HG03460 (cell line): ENCODE results near the gene PTPN14.

Experiments used
- ATAC-seq: cut with Tn5 transposase; IDR thresholded peaks from one replicate; pipeline ENCODE4 v1.9.1; 2021; ENCODE audit not compliant: unreplicated experiment

The PTPN14 gene

DNA sequence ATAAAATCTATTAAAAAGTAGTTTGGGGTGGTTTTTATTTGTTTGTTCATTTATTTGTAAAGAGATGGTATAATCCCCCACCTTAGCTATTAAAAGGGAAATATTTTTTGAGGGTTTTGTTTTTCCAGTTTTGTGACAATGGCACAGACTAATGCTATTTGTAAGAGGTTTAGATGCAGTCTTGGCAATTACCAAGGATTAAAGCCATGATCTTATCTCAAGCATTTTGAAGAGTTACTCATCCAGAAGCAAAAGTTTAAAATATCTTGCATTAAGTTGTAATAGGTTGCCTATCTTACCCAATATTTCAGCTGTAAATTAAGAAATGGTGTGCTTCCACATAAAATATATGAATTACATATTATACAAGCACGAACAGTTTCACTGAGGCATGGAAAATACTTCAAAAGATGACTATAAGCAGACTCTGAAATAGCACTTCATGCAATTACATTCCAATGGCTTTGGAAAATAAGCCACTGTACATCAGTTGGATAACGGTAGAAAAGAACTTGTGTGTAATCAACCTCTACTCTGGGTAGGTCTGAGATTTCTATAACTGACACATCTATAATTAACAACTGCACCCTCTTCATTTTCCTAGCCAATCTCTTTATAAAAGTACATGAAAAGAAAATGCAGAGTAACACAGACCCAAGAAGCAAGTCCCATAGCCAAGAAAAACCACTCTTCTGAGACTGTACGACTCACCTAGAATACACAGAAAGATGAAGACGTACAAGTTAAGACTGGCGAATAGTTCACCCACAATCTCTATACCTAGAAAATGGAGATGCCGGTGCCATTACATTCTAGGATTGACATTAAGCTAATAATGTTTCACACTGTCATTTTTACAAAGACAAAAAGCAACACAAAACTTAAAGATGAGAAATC lies 95.2 kb downstream of the PTPN14 start:
- no peak for ATAC-seq

DNA sequence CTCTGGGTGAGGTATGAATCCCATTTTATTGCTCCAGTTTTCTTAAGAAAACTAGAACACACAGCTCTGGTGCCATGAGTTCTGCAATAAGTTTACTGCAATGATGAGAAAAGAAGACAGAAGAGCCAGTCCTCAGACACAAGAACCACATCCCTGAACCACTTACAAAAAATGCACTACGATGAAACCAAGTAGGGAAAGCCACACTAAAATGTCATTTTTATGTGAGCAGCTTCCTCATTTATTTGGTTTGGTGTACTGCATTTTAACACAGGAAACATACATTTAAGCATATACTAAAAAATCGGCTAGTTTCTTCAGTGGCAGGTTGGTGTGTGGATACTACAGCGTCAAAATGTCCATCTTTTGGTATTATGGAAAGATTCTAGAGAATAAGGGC lies 95.9 kb downstream of the PTPN14 start:
- no peak for ATAC-seq

DNA sequence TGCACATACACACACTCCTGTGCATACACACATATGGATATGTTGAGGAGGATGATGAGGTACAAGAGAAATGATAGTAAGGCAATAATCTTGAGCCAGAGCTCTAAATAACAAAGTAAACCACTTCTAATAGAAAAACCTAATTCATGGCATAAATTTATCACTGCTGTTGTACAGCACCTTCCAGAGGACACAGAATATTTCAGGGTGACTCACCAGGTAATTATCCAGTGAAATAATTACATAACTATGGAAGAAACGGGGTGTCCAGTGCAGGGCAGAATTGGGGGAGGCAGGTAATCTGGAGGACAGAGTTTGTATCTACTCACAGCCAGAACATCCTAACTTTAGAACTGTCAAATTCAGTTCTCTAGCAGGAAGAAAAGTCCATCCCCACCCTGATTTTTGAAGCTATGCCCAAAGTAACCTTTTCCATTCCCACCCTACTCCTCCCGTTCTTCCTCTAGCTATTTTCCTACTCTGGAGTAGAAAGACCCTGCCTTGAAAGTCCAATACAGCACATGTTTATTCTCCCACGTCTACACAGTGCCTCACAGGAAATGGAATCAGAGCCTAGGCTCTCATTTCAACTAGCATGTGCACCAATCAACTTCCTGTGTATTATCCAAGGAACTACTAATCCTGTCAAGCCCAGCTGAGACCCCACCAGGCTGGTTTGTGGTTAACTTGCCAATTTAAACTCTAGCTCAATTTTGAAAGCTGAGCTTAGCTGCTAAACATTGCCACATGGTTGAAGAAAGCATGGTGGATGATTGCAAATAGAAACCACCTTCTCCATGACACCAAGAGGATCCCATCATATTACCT lies 96.6 kb downstream of the PTPN14 start:
- no peak for ATAC-seq

DNA sequence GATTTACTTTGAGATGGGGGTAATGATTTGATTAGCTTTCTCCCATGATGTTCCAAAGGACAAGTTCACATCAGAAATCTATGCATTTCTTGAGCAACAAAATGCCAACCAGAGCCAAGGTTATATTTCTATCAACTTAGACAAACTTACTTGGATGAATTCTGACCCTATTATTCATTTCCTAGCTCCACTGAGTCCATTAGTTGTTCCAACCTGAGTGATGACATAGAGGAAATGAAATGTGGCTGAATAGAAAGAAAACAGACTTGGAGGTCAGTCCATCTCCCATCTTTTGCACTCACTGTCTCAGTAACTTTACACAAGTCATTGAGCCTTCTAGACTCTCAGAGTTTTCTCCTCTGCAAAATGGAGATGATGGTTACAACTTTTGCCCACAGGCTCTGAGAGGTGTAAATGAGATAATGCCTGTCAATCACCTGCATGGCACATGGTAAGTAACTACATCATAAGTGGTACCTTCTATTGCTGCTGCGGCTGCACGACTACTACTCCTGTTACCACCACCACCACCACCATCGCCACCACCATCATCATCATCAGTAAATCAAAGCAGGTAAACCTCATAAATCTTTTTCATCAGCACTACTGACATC lies 98.2 kb downstream of the PTPN14 start:
- no peak for ATAC-seq

DNA sequence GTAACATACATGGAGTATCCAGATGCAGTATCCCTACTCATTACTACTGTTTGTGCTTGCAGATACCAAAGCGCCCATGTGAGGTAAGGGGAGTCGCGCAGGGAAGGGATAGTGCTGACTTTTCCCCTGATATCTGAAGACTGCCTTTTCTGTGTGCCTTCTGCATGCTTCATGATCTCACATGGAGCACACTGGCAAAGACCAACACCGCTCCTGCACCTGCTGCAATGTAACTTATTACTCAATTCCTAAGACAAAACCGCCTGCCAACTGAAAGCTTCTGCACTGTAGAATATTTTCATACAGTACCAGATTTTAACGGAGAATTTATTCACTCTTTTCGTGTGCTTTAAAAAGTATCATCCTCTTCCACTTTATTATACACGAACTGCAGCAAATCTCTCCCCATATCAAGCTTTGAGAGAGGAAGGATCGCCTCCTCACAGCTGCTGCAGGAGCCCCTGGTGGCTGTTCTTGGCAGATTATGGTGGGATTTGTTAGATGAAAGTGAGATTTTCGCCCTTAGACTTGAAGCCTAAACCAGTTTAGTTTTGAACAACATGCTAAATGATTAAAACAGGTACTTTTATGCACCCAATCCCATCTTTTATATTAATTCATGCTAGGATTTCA lies 99.1 kb downstream of the PTPN14 start:
- ATAC-seq = no peak

DNA sequence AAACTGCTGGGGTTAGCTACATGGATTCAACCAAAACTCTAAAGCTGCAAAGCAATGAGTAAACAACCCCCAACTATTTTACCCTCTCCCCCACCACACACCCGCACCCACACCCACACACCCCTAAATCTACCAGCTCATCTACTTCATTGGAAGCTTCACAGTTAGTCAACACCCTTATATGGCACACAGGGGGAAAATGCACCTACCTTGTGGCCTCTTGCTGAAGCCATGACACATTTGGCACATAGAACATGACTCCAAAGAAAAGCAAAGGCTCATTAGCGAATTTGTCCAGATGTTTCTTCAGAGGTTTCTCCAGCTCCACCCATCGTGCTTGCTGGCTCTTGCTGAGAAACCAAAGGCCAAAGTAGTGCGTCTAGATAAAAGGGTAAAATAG lies 99.8 kb downstream of the PTPN14 start:
- no peak for ATAC-seq

DNA sequence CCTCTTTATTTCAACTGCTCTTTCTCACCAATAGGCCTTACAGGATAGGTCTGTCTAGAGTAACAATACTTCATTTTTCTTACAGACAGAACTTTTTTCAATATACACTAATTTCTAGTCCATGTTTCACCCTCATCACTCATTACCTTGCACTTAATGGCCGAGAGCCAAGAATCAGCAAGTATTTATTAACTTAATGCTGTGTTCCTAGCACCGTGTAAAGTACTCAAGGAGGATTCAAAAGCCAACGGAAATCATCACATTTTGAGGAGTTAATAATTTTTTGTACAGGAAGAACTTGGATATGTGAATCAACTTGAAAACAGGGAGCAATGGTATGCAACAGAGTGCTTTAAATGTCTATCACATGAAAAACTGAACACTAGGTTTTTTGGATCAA lies 102.0 kb downstream of the PTPN14 start:
- ATAC-seq = no peak

DNA sequence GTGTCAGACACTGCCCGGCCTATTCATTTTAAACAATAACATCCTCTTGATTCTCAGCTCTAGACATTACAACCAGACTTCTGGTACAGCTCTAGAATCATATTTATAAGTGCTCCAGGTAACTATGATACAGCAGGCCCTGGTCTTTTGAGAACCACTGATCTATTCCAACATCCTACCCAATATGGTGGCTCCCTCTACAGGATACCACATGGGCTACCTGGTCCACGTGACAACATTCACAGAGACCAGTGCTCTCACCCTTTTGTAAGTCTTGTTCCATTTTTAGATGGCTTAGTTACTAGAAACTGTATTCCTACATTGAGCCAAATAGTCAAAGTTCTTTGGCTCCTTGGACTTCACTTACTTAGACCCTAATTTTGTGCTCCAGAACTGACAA lies 102.9 kb downstream of the PTPN14 start:
- ATAC-seq = no peak

DNA sequence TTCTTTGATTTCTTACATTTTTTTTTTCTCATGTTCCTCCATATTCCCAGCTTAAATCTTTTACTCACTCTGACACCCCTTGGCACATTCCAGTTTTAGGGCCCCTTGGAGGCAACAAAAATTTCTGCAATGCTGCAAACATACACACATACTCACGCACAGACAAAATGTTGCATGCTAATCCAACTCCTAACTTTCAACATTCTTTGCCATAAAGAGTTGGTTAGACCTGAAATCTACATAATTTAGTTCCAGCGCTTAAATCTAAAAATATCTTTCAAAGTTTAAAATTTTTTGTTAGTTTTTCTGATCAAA lies 103.9 kb downstream of the PTPN14 start:
- ATAC-seq = no peak

DNA sequence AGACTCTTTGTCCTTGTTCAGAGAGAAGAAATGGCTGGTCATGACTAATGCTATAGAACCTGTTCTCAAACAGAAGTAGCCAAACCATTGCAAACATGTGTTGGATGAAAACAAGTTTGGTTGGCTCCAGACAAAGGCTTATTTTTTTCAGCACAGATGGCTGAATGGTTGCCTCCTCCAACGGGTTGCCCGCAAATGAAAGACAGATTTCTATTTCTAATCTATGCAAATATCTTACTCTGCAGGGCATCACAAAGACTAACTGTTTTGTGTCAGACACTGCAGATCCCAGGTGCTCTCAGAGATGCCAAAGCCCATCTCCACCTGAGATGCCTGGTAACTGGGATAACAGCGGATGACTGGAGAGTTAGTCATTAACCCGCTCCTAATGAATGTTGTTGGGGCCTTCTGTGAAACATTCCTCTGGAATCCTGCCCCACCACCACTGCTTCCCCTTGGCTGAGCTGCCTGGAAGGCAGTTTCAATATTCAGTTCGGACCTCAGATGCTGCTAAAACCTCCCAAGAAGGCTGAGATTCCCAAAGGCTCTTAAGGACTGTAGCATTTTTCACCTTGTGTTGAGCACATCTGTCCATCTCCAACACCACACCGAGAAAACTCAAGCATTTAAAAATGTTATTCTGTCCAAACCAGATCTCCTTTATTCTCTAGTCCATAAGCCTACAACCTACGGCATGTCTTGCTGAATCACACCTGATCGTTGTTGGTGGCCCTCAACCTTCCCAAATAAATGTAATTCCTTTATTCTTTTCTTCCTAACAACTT lies 104.4 kb downstream of the PTPN14 start:
- ATAC-seq = peak; percentile 55

DNA sequence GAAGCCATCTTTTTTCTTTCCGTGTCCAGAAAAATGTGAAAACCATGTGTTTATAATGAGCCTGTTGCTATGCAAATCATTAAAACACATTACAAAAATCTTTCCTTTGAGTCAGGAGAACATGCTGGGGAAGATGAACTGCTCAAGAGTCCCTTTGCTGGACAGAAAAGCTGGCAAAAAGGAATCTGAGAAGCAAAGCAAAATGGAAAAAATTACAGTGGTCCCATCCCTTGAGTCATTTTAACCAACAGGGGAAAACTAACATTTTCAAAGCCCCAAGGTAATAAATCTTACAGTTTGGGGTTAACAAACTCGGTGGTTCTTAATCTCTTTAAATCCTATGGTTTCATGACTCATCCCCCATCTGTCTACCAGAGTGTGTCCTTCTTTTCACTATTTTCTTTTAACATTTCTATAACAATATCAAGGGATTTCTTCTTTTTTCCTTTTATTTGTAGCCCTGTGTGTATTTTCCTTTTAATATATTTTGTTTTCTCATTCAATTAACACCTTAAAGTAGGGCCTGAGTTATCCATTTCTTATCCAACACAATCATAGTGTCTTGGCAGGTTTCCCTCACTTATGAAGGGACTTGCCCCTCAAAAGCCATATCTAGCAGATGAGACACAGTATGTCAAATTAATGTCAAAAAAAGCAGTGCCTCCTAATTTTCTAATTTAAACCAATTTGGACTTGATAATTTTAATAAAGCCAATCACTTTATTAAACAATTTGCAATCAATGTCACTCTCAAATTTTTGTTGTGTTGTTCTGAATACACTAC lies 105.4 kb downstream of the PTPN14 start:
- ATAC-seq = no peak

DNA sequence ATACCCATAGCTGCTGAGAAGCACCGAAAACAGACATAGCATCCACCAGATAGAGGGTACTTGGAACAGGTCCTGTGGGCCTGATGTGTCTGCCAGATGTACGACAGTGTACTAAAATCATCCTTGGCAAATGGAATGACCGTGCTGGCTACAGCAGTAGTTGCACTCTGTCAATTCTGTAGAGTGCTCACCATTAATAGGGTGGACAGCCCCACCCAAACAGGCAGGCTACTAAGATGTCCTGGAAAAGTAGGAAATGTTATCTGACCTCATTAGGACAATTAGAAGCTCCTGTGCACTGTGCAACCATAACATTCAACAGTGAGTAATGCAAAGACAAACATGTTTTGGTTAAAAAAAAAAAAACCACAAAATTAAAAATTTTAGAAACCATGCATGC lies 106.2 kb downstream of the PTPN14 start:
- ATAC-seq = no peak

DNA sequence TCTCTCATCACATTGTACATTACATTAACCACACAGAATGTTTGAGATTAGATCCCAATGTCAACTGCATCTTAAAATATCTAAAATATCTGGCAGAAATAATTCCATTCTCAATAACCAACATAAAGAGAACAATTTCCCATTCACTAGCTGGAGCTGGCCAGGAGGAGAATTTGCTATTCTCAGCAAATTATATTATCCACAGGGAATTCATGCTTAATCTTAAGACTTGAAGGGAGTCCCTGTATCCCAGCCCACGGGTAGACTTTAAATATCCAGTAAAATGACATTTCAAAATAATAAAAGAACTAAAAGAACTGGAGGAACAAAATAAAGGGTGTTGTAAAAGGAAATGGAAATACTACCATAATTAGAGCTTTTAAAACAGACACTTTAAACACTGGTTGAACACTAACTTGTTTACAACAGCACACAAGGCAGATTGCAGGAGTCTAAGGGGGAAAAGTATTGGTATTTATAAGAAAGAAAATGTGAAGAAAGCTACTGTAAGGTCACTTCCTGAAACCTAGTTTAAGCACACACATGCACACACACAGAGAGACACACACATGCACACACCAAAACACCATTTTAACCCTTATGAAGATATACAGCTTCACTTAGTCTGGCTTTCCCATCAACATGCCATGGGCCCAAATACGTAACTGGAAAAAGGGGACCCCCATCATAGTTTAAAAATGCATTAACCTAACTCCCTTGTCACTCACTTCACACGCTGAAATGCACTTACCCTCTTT lies 107.0 kb downstream of the PTPN14 start:
- ATAC-seq = no peak

DNA sequence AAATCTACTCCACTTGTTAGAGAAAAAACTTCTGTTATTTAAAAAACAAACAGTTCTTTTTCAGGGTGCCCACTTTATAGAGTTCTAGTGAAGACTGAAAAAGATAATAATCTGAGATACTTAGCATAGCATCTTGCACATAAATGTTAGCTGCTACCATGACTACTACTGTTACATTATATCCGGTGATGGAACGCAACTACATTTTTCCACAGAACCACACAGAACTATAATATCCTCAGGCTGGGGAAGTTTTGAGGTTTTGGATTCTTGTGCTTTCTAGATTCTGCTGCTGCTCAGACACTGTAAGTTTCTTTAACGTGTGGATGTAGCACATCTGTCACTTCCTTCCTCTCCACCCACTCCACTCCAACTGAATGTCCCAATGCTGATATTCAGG lies 110.3 kb downstream of the PTPN14 start:
- no peak for ATAC-seq

DNA sequence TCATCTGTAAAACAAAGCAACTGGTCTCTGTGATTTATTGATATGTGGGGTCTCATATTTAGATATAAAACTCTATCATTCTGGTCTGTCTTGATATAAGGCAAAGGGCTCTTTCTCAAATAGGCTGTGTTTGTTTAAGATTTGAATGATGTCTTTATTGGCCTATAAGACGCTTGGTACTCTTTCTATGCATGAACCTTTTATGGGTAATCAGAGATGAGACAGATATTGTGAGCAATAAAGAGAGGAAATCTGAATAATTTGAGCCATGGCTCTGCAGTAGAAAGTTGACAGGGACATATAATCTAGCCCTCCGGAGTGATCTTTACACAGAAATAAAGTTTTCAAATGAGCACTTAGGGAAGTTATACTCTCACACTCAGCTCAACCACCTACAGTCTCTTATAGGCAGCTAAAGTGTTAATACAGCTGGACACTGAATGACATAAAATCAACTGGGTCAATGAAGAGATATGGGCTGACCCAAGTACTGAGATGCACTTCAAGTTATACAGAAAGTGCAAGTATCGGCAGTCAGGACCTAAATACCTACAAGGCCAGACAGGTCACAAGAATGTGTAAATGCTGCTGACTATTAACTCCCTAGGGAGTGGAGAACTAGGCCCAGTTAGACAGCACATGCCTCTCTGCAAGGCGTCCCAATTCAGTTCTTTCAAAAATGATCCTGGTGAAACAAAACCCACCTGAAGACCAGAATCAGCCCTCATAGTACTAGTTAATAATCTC lies 111.0 kb downstream of the PTPN14 start:
- no peak for ATAC-seq

DNA sequence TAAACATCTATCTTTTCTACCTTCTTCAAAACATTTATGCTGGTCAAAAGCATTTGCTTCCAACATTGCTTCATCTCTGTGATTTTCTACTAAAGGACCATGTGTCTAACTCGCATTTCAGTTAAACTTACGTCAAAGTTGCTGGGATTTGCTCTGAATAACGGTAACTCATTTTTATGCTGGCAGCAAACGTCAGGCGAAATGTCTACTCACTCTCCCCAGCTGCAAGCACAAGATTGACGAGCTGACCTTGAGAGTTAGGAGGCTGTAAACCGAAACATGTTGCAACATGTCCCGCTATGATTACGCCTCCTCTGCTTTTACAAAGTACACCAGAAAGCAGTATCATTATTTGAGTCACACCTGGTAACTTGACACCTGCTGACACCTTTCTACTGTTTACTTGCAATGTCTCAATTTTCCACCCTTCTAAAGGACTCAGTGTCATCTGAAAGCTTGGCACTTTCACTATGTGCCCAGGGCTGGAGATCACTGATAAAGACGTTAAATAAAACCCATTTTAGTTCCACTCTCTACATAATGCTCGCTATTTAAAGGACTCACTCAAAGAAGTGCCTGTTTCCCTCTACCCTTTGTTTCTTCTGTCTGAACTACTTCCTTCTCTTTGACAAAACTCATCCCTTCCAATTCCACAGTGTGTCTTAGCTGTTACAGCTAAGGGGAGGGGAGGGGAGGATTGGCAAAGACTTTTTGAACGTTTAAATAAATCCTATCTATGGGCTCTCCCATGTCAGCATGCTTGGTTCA lies 111.9 kb downstream of the PTPN14 start:
- ATAC-seq = peak; percentile 86

DNA sequence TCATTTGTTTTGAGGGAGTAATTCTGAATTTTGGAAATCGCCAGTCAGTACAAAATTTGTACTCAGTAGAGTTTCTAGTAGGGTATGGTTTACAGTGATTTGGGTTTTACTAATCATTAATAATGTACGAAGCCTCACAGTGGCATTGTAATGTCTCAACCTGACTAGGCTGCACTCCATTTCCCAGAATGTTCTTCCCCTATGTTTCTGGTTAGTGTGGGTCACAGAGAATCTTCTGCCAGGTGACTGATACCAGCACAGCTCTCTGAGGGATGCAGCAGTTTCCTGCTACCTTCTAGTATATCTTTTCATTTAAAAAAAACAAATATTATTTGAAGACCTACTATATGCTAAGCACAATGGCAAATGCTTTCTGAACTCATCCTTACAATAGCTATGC lies 112.9 kb downstream of the PTPN14 start:
- ATAC-seq = no peak

DNA sequence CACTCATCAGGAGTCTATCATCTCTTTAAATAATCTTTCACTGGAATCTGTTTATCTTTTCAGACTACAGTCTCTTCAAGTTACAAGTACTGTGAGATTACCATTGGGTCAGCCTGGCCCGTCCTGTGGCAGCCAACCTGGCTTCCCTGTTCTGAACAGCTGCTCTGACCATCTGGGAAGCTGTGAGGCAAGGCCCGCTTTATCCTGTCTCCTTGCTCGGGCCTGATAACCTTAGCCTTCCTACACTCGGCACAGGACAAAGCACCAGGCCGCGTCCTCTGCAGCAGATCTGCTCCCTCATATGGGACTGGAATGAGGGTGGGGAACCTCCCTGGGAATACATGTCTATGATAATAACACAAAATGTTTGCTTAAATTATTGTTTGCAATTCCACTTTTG lies 113.3 kb downstream of the PTPN14 start:
- no peak for ATAC-seq
